Cardiac muscle cell (in vitro differentiated cells and primary cell): ENCODE measurements around the gene ADPRS. TPM values are rescaled to one million over a fixed set of nuclear protein-coding genes. Genes with fewer than 3 reads are reported as not detected.

Source experiments
- DNase-seq, 2 donors: peaks; one replicate each; pipeline versions ENCODE4 v3.0.0 to v3.0.0-alpha.2; 2010 to 2017; ENCODE audit warnings: low read depth in 1 of 2, low spot score in 1 of 2
- H3K27ac ChIP-seq: fragments of 200-600 bp; sonication (generic); 2 replicates; pipeline ENCODE4 v1.5.1; 2016
- H3K27me3 ChIP-seq: fragments of 200-600 bp; sonication (generic); 2 replicates; pipeline ENCODE4 v1.6.0; 2016; ENCODE audit warnings: control low read depth
- H3K36me3 ChIP-seq: fragments of 200-600 bp; sonication (generic); 2 replicates; pipeline ENCODE4 v1.5.1; 2016; ENCODE audit warnings: control low read depth
- H3K4me1 ChIP-seq: fragments of 200-600 bp; sonication (generic); 2 replicates; pipeline ENCODE4 v1.8.1; 2017; ENCODE audit warnings: low read depth, mild to moderate bottlenecking, mixed run types
- H3K4me3 ChIP-seq: fragments of 200-600 bp; sonication (generic); 2 replicates; pipeline ENCODE4 v1.5.1; 2016; ENCODE audit warnings: mild to moderate bottlenecking
- H3K9me3 ChIP-seq: fragments of 200-600 bp; sonication (generic); 2 replicates; pipeline ENCODE4 v1.5.1; 2017; ENCODE audit warnings: low read depth, mild to moderate bottlenecking, control low read depth
- CTCF ChIP-seq: IDR thresholded peaks from 2 replicates; pipeline ENCODE4 v1.5.1; 2012; ENCODE audit warnings: low read depth, mild to moderate bottlenecking, low read length
- polyA plus RNA-seq: library from polyadenylated mRNA; unstranded; fragments of >200 nt; fragmentation: Nextera tagmentation; extraction: Ambion mirVana; gene quantifications from 2 replicates; pipeline ENCODE4 v1.2.1, GENCODE V29; 2016
- total RNA-seq: library from RNA; depleted of rRNA; stranded (reverse); fragments of >200 nt; gene quantifications from 2 replicates; pipeline ENCODE4 v1.2.3, GENCODE V29; 2016

The ADPRS gene
- total and polyA plus RNA-seq, 2 experiments from 2014 or later = 59.7 to 68.4 TPM

- H3K4me3 ChIP-seq = no peak overlapping the region
- no peak overlapping the region for H3K27ac ChIP-seq
- no peaks in the 10 kb centered on the region for H3K9me3 ChIP-seq
- peaks cover 4% of the 10 kb centered on the region for H3K36me3 ChIP-seq
- TF ChIP-seq CTCF = no peak
- H3K27me3 ChIP-seq = no peaks in the 10 kb centered on the region
- no peak for DNase-seq
- no peaks in the 10 kb centered on the region for H3K4me1 ChIP-seq
These were observed 43.3 kb downstream of the ADPRS start for GRCh38 chr1:36132029-36132428.

DNA sequence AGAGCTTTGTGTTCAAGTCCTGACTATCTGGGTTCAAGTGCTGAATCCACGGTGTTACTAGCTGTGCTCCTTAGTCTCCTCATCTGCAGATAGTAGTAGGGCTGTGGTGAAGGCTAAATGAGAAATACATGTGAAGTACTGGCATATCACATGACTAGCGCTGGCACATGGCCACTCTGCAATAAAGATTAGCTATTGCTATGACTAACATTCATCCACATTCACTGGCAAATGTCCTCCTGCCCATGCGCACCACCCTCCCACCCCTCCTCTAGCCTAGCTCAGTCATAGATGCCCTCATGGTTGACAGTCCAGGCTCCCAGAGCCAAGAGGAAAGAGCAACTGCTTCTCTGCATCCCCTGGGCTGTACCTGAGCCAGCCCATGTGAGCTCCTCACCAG lies 44.8 kb downstream of the ADPRS start:
- Histone ChIP-seq H3K27me3 (no peaks in the 10 kb centered on the region), H3K4me1 (no peaks in the 10 kb centered on the region), H3K4me3 (no peak overlapping the region), H3K9me3 (no peaks in the 10 kb centered on the region), H3K27ac (no peak overlapping the region), H3K36me3 (peaks cover 12% of the 10 kb centered on the region)
- peak in 1 of 2 donors; percentile 96 for DNase-seq
- TF ChIP-seq CTCF = no peak

DNA sequence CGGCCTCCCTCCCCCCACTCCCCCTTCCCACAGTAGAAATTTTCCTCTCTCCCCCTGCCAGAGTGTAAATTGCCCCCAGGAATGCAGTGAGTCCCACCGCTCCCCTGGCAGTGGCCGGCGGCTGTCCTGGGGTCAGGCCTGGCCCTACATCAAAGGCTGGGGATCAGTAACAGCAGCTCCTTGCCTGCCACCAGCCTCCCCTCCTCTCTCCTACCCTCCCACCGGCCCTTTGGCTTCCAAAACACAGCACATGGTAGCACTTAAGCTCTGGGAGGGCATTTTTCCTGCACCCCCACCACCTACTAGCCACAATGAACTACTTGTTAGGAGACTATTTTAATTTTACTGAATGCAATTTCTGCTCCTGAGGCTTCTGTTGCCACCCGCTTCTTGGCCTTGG lies 45.3 kb downstream of the ADPRS start:
- Histone ChIP-seq H3K9me3 (no peaks in the 10 kb centered on the region), H3K4me1 (no peaks in the 10 kb centered on the region)

GRCh38 chr1:36134505-36135329 lies 46.0 kb downstream of the ADPRS start:
- Histone ChIP-seq H3K9me3 (no peaks in the 10 kb centered on the region), H3K27me3 (no peaks in the 10 kb centered on the region), H3K4me1 (no peaks in the 10 kb centered on the region), H3K27ac (no peak overlapping the region), H3K4me3 (no peak overlapping the region), H3K36me3 (peaks cover 14% of the 10 kb centered on the region)
- peak; percentile 79 for TF ChIP-seq CTCF
- DNase-seq = peak; percentile 69 to 82

More for the DNA sequence above, 45.3 kb downstream of the ADPRS start:
- DNase-seq = no peak
- no peak overlapping the region for H3K4me3 ChIP-seq
- no peak for TF ChIP-seq CTCF
- peaks cover 14% of the 10 kb centered on the region for H3K36me3 ChIP-seq
- no peaks in the 10 kb centered on the region for H3K27me3 ChIP-seq
- no peak overlapping the region for H3K27ac ChIP-seq

GRCh38 chr1:36135330-36135667 lies 46.6 kb downstream of the ADPRS start:
- no peak for TF ChIP-seq CTCF
- H3K4me3 ChIP-seq = no peak overlapping the region
- H3K36me3 ChIP-seq = peaks cover 14% of the 10 kb centered on the region
- DNase-seq = no peak
- H3K4me1 ChIP-seq = no peaks in the 10 kb centered on the region
- no peak overlapping the region for H3K27ac ChIP-seq
- no peaks in the 10 kb centered on the region for H3K27me3 ChIP-seq
- H3K9me3 ChIP-seq = no peaks in the 10 kb centered on the region
